ENCODE data around the gene HOXB1. TPM values are rescaled to one million over a fixed set of nuclear protein-coding genes. Genes with fewer than 3 reads are reported as not detected.

Gene HOXB1
- total RNA-seq, 1 donor from 2014 or later: not detected

- Mint-ChIP-seq H3K36me3 (ENCODE audit: low read depth, unreplicated experiment) (peaks cover 28% of the 10 kb centered on the region), H3K4me3 (ENCODE audit: unreplicated experiment) (peak overlapping the region; percentile 68), H3K9me3 (ENCODE audit: unreplicated experiment) (no peaks in the 10 kb centered on the region), H3K27me3 (ENCODE audit: unreplicated experiment) (peaks cover 32% of the 10 kb centered on the region), H3K27ac (ENCODE audit: unreplicated experiment) (no peak overlapping the region), H3K4me1 (ENCODE audit: unreplicated experiment) (peaks cover 59% of the 10 kb centered on the region)
- TF ChIP-seq CTCF (IDR thresholded peaks at IDR 0.05; ENCODE audit: unreplicated experiment): no peak
- DNase-seq (ENCODE audit: low spot score): no peak
These were observed 24.7 kb upstream of the HOXB1 start for GRCh38 chr17:48555258-48556228.

DNA sequence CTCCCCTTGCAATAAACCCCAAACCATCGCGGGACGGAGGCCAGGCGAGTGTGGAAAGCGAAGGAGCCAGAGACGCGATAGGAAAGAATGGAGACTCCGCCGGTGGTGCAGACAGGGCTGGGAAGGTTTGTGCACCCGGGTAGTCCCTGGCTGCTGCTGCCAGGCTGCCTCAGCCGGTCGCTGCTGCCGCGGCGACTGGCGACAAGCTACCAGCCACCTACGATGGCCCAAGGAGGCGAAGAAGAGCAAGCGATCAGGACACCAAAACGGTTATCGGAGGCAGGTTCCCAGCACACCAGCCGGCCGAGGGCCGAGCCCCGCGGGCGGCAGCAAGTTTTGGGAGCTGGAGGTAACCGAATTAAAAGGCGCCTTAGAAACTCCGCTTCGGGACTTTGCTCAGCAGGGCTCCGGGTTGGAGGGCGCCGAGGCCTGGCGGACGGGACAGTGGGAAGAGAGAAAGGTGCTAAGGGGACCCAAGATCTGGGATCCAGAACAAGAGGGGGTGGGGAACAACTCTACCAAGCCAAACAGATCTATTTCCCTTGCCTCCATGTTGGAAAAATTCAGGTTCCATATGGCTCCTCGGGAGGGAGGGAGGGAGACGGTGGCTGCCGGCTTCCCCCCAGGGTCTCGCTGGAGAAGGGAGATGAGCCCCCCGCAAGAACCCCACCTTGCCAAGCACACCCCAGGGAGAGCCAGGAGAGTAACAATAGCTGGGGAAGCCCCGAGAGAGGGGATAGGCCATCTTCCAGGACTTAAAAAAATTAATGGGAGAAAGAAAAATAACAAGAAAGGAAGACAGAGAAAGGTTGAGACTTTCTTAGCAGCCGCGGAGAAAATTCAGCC, 23.8 kb upstream of the HOXB1 start:
- peaks cover 51% of the 10 kb centered on the region for H3K4me1 Mint-ChIP-seq (ENCODE audit: unreplicated experiment)

GRCh38 chr17:48553826-48554225, 23.0 kb upstream of the HOXB1 start:
- peaks cover 27% of the 10 kb centered on the region for H3K36me3 Mint-ChIP-seq (ENCODE audit: low read depth, unreplicated experiment)
- peaks cover 49% of the 10 kb centered on the region for H3K4me1 Mint-ChIP-seq (ENCODE audit: unreplicated experiment)
- H3K27me3 Mint-ChIP-seq (ENCODE audit: unreplicated experiment): peaks cover 30% of the 10 kb centered on the region
- H3K27ac Mint-ChIP-seq (ENCODE audit: unreplicated experiment): no peak overlapping the region
- peak overlapping the region; percentile 14 for H3K4me3 Mint-ChIP-seq (ENCODE audit: unreplicated experiment)
- no peak for TF ChIP-seq CTCF (IDR thresholded peaks at IDR 0.05; ENCODE audit: unreplicated experiment)
- DNase-seq (ENCODE audit: low spot score): no peak
- no peaks in the 10 kb centered on the region for H3K9me3 Mint-ChIP-seq (ENCODE audit: unreplicated experiment)

More for the DNA sequence above, 23.8 kb upstream of the HOXB1 start:
- Mint-ChIP-seq H3K27ac (ENCODE audit: unreplicated experiment) (no peak overlapping the region), H3K36me3 (ENCODE audit: low read depth, unreplicated experiment) (peaks cover 26% of the 10 kb centered on the region), H3K27me3 (ENCODE audit: unreplicated experiment) (peaks cover 30% of the 10 kb centered on the region), H3K9me3 (ENCODE audit: unreplicated experiment) (no peaks in the 10 kb centered on the region), H3K4me3 (ENCODE audit: unreplicated experiment) (peak overlapping the region; percentile 59)
- DNase-seq (ENCODE audit: low spot score): no peak
- TF ChIP-seq CTCF (IDR thresholded peaks at IDR 0.05; ENCODE audit: unreplicated experiment): no peak

DNA sequence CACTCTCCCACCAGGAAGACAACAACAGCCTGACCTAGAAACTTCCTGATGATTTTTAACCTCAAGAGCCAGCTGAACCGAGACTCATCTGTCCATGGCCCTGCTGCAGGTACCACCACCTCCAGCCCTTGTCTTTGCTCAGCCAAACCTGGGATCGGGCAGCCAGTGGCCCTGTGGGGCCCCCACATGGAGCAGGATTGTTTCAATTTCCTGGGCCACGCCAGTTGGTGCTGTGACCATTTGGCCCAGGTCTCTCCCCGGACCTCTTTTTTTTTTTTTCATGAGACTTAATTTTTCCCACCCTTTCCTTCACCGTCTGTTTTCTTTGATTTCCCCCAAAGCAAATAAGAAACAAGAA, 22.4 kb upstream of the HOXB1 start:
- peaks cover 49% of the 10 kb centered on the region for H3K4me1 Mint-ChIP-seq (ENCODE audit: unreplicated experiment)
- H3K4me3 Mint-ChIP-seq (ENCODE audit: unreplicated experiment): no peak overlapping the region
- H3K27me3 Mint-ChIP-seq (ENCODE audit: unreplicated experiment): peaks cover 28% of the 10 kb centered on the region
- no peak overlapping the region for H3K27ac Mint-ChIP-seq (ENCODE audit: unreplicated experiment)
- H3K36me3 Mint-ChIP-seq (ENCODE audit: low read depth, unreplicated experiment): peaks cover 23% of the 10 kb centered on the region
- TF ChIP-seq CTCF (IDR thresholded peaks at IDR 0.05; ENCODE audit: unreplicated experiment): no peak
- no peak for DNase-seq (ENCODE audit: low spot score)
- no peaks in the 10 kb centered on the region for H3K9me3 Mint-ChIP-seq (ENCODE audit: unreplicated experiment)
